Superior temporal gyrus (tissue), 1 donor: ENCODE results near the gene NPFF.
"Not testable (repeated sequence)": the region's sequence is repeated elsewhere in the genome, so short reads cannot be mapped to it uniquely, and the experiment has no call there.

ENCODE experiments used
- DNase-seq: peaks from one replicate; pipeline ENCODE4 v3.0.0-alpha.2; 2016; ENCODE audit errors: extremely low spot score

The NPFF gene, protein sequence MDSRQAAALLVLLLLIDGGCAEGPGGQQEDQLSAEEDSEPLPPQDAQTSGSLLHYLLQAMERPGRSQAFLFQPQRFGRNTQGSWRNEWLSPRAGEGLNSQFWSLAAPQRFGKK

GRCh38 chr12:53506881-53507602 lies at the start of gene NPFF:
TSS of gene NPFF (minus strand) at chr12:53507484. CDS start at chr12:53507474, 10 bp downstream.
- no peak for DNase-seq

DNA sequence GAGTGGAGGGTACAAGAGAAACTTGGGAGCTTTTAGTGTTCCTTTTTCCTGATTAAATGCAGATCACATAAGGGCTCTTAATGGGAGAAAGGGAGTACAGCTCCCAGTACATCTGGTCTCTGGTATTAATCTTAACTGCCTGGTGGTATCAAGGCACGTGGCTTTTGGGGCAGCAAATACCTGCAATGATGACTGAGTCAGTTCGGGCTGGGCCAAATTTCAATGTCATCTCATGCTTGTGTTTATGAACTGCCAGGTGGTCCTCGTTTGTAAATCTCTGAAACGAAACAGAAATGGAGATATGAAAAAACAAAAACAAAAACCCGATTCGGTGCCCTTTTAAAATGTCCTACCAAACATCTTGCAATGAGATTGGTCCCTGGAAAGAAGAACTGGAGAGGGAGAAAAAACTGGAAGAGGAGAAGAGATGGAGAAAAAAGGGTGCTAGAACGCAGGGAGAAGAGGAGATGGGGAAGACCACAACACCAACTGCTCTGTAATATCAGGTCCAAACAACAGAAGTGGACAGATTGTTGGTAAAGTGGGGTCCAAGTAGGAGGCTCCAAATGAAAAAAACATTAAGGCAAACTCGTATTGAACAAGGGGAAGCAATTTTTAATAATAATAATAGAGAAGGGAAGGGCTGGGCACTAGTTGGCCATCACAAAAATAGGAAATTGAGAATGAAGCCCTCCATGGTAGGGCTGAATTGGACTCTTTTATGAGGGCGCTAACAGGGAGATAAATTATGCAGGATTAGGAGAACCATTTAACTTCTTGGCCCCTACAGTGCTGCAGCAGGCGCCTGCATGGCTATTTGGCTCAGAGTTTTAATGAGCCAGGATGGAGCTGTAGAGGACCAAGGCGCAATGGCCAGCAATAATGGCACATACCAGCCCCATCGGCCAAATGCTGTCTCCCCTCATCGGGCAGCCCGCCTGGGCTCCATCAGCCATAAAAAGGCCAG lies 45.4 kb upstream of the NPFF start:
- DNase-seq, result no peak

DNA sequence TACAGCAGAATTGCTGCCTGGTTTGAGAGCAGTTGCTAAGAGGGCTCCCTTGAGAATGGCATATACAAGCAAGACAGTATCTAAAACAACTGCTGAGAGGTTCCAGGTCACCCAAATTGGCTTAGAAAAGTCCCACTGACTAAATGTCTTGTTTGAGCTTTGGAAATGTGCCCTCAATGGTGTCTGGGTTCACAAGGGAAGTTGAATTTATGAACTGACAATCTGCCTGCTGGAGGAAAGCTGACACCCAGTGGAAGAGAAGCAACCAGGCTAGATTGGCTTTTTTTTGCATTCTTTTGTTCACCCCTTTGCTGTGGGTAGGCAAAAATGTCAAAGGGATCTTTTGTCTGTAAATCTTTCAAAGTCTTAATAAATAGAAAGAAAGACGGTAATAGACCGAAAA lies 44.6 kb upstream of the NPFF start:
- DNase-seq, result no peak

GRCh38 chr12:53550595-53550994 lies 43.3 kb upstream of the NPFF start:
- no peak for DNase-seq

- not testable (repeated sequence) for DNase-seq
Measured at GRCh38 chr12:53550131-53550530, 42.8 kb upstream of the NPFF start.

DNA sequence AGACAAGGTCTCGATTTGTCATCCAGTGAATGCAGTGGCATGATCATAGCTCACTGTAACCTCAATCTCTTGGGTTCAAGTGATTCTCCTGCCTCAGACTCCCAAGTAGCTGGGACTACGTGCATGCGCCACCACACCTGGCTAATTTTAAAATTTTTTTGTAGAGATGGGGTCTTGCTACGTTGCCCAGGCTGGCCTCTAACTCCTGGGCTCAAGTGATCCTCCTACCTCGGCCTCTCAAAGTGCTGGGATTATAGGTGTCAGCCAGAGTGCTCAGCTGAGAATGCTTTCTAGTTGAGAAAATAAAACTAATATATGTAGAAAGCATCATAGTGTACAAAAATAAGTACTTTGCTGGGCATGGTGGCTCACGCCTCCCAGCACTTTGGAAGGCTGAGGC lies 41.1 kb upstream of the NPFF start:
- not testable (repeated sequence) for DNase-seq

DNA sequence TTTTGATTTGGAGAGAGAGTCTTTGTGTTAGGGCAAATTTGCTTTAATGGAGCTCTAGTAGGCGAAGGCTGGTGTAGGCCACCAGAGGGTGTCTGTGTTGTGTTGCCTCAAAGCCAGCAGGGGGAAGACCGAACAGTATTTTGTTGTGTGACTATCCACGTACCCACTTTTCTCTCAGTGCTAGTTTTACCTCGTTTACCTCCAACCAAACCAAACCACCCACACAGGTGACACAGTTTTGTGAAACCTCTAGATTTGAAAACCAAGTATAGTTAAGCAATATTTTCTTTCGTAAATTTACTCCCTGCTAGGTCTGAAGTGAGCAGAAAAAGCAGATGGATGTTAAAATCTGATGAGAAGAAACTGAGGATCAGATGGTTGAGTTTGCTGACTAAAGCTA lies 36.3 kb upstream of the NPFF start:
- DNase-seq, result peak; percentile 93

GRCh38 chr12:53539526-53539925 lies 32.2 kb upstream of the NPFF start:
- no peak for DNase-seq

- DNase-seq, result peak; percentile 79
Measured at GRCh38 chr12:53538209-53538689, 31.0 kb upstream of the NPFF start.

GRCh38 chr12:53536962-53537361 lies 29.7 kb upstream of the NPFF start:
- DNase-seq, result no peak

DNA sequence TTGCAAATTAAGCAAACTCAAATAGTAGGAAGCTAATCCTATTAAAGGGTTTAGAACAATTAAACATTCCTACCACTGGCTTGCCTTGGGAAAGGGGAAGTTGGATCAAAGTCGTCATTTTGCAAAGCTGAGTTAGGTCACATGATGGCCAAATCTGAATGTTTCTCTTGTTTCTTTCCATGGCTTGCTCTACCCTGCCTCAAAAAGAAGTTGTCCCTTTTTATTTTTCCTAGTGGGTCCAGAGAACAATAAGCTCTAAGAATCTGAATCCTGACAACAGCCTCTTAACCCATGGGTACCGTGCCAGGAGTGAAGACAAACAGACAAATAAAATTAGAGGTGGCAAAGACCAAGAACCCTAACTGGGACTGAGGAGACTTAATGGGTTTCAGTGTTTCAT lies 26.2 kb upstream of the NPFF start:
- peak; percentile 72 for DNase-seq

- DNase-seq, result no peak
Measured at GRCh38 chr12:53532524-53533445, 25.5 kb upstream of the NPFF start.

DNA sequence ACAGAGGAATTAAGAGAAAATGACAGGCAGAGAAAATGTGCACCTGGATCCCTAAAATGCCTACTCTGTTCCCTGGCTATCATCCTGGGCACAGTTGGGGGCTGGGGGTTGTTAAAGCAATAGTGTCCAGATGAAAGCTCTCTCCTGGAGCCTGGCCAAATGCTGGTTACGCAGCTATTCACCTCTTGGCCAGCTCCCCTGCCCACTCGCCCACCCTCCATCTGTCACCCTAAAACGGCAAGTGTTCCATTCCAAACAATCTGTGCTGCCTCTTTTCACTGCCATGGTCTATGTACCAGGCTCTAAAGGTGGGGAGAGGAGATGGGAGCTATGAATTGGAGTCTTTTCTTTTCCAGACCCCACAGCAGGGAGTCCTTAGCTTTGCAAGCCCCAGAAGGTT lies 24.7 kb upstream of the NPFF start:
- DNase-seq, result no peak

DNA sequence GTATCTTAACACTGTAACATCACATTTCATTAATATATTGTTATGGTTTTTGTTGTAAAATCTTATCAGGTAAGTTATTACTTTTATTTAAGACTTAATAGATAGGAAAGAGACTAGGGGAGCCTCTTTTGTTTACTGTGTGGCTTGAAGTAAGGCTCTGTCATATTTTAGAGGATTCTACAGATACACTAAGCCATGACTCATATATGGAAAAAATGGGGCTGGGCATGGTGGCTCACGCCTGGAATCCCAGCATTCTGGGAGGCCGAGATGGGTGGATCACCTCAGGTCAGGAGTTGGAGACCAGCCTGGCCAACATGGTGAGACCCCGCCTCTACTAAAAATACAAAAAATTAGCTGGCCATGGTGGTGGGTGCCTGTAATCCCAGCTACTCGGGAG lies 23.6 kb upstream of the NPFF start:
- no peak for DNase-seq

GRCh38 chr12:53530061-53530460 lies 22.8 kb upstream of the NPFF start:
- no peak for DNase-seq

- no peak for DNase-seq
Measured at GRCh38 chr12:53524476-53524875, 17.2 kb upstream of the NPFF start.

- DNase-seq, result no peak
Measured at GRCh38 chr12:53523131-53523530, 15.8 kb upstream of the NPFF start.

DNA sequence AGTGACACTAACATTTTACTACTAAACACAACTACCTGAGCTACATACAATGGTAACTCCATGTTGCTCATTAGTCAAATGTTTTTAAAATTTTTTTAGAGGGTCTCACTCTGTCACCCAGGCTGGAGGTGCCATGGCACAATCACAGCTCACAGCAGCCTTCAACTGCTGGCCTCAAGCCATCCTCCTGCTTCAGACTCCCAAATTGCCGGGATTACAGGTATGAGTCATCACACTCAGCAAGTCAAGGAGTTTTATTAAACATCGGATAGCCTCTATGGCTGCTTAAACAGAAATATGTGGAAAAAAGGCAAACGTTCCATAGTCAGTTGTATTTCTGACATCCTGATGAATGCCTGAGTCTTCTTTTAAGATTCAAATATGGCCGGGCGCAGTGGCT lies 11.1 kb upstream of the NPFF start:
- DNase-seq, result no peak

DNA sequence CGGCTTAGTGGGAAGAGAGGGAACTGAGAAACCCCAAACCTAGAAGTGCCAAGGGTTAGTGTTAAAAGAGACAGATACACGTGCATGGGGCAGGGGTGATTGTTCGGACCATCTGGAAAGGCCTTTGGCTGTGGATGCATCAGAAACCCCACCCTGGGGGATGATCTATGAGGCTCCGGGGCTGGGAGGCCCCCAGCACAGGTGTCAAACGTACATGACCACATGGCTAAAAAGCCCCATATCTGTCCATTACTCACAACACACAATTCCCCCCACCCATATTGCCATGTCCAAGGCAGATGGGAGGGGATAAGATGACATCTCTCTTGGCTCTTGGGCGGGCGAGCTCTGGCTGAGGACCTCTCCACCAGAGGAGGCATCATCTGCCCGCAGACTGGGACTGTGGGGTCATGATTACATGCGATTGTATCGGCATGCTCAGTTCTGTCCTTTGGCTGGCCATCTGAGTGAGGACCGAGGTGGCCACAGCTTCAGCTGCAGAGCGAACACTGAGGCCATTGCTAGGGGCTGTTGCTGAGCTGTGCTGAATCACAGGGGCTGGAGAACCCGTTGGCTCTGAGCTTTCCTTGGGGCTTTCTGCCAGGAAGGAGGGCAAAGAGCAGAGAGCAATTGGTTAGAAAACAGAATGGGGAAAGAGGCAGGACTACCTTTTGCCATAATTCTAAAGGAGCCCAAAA lies 9.6 kb upstream of the NPFF start:
- DNase-seq, result no peak

DNA sequence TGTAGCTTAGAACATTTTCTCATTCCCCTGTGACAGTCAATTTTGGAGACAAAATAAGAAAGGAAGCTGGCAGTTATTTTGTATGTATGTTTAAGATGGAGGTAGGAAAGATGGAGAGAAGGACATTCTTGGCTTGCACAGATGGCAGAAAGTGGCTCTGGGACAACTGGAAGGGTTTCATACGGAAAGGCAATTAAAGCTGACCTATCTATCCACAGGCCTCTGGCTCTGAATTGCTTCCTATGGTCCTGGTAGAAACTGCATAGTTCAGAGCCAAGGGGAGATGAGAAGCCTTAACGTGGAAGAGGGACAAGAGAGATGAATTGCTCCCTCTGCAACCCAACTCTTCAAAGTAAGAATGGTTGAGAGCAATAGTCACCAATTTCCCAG lies 8.0 kb upstream of the NPFF start:
- DNase-seq, result no peak
